H9 (cell line): ENCODE measurements around the gene TNIP1. TPM values are rescaled to one million over a fixed set of nuclear protein-coding genes. Genes with fewer than 3 reads are reported as not detected.

Experiments
- DNase-seq: peaks from one replicate; pipeline ENCODE4 v3.0.0-alpha.2; 2017
- H2AFZ ChIP-seq: one replicate; pipeline ENCODE4 v1.6.1; 2013; ENCODE audit warnings: mild to moderate bottlenecking, low read length, control low read depth, moderate library complexity
- H2AK5ac ChIP-seq: 2 replicates; pipeline ENCODE4 v1.6.1; 2013; ENCODE audit warnings: low read length, control low read depth, mixed read lengths; ENCODE audit not compliant: insufficient read length
- H2BK120ac ChIP-seq: one replicate; pipeline ENCODE4 v1.6.1; 2013; ENCODE audit warnings: low read depth, mild to moderate bottlenecking, low read length, control low read depth, inconsistent platforms; ENCODE audit not compliant: poor library complexity, severe bottlenecking
- H2BK12ac ChIP-seq: 2 replicates; pipeline ENCODE4 v1.6.1; 2013; ENCODE audit warnings: low read length, control low read depth, mixed read lengths, low read depth; ENCODE audit not compliant: insufficient read length
- H2BK15ac ChIP-seq: 2 replicates; pipeline ENCODE4 v1.6.1; 2013; ENCODE audit warnings: low read depth, low read length, control low read depth
- H2BK20ac ChIP-seq: one replicate; pipeline ENCODE4 v1.6.1; 2013; ENCODE audit warnings: low read depth, mild to moderate bottlenecking, low read length, control low read depth, inconsistent platforms; ENCODE audit not compliant: poor library complexity, severe bottlenecking
- H2BK5ac ChIP-seq: 2 replicates; pipeline ENCODE4 v1.6.1; 2013; ENCODE audit warnings: low read length, control low read depth, mixed read lengths; ENCODE audit not compliant: insufficient read length
- H3K14ac ChIP-seq: 2 replicates; pipeline ENCODE4 v1.6.1; 2013; ENCODE audit warnings: low read length, control low read depth; ENCODE audit not compliant: insufficient read depth
- H3K18ac ChIP-seq: 2 replicates; pipeline ENCODE4 v1.6.1; 2013; ENCODE audit warnings: low read depth, mild to moderate bottlenecking, mixed read lengths, low read length, control low read depth; ENCODE audit not compliant: insufficient read length
- H3K23ac ChIP-seq: 2 replicates; pipeline ENCODE4 v1.6.1; 2013; ENCODE audit warnings: low read length, control low read depth, mixed read lengths, low read depth; ENCODE audit not compliant: insufficient read length
- H3K23me2 ChIP-seq: 2 replicates; pipeline ENCODE4 v1.6.1; 2013; ENCODE audit warnings: low read depth, mild to moderate bottlenecking, mixed read lengths, low read length, control low read depth; ENCODE audit not compliant: insufficient read length, poor library complexity, severe bottlenecking
- H3K27ac ChIP-seq: 2 replicates; pipeline ENCODE4 v1.5.1; 2013; ENCODE audit warnings: low read length, control low read depth, mixed read lengths, low read depth; ENCODE audit not compliant: insufficient read length
- H3K27me3 ChIP-seq: 2 replicates; pipeline ENCODE4 v1.6.1; 2013; ENCODE audit warnings: low read length, control low read depth, inconsistent platforms; ENCODE audit not compliant: insufficient read depth
- H3K4ac ChIP-seq: 2 replicates; pipeline ENCODE4 v1.6.1; 2013; ENCODE audit warnings: low read depth, mild to moderate bottlenecking, control low read depth, inconsistent platforms, low read length, moderate library complexity
- H3K4me1 ChIP-seq: 2 replicates; pipeline ENCODE4 v1.6.1; 2013; ENCODE audit warnings: low read length, control low read depth, inconsistent platforms; ENCODE audit not compliant: insufficient read depth
- H3K4me2 ChIP-seq: 2 replicates; pipeline ENCODE4 v1.6.1; 2013; ENCODE audit warnings: low read length, control low read depth, mixed read lengths; ENCODE audit not compliant: insufficient read length, insufficient read depth
- H3K56ac ChIP-seq: 2 replicates; pipeline ENCODE4 v1.6.1; 2013; ENCODE audit warnings: low read depth, mild to moderate bottlenecking, mixed read lengths, low read length, control low read depth; ENCODE audit not compliant: insufficient read length
- H3K79me1 ChIP-seq: 2 replicates; pipeline ENCODE4 v1.6.1; 2013; ENCODE audit warnings: low read depth, mild to moderate bottlenecking, moderate library complexity, low read length, control low read depth, inconsistent platforms; ENCODE audit not compliant: insufficient read depth, poor library complexity, severe bottlenecking
- H3K79me2 ChIP-seq: 2 replicates; pipeline ENCODE4 v1.6.1; 2013; ENCODE audit warnings: low read length, control low read depth, inconsistent platforms; ENCODE audit not compliant: insufficient read depth
- H3K9ac ChIP-seq: 2 replicates; pipeline ENCODE4 v1.6.1; 2013; ENCODE audit warnings: low read length, control low read depth, mixed read lengths; ENCODE audit not compliant: insufficient read length; ENCODE audit errors: extremely low read depth
- H3K9me3 ChIP-seq: one replicate; pipeline ENCODE4 v1.6.1; 2013; ENCODE audit warnings: low read depth, low read length, inconsistent platforms; ENCODE audit not compliant: control insufficient read depth
- H3T11ph ChIP-seq: one replicate; pipeline ENCODE4 v1.6.1; 2013; ENCODE audit warnings: mild to moderate bottlenecking, low read length, control low read depth, inconsistent platforms
- H4K20me1 ChIP-seq: one replicate; pipeline ENCODE4 v1.6.1; 2013; ENCODE audit not compliant: control insufficient read depth, insufficient read length, insufficient read depth
- H4K5ac ChIP-seq: 2 replicates; pipeline ENCODE4 v1.6.1; 2013; ENCODE audit warnings: low read depth, mild to moderate bottlenecking, mixed read lengths, low read length, control low read depth; ENCODE audit not compliant: insufficient read length
- H4K8ac ChIP-seq: replicated peaks from 2 replicates; pipeline ENCODE4 v1.6.1; 2013; ENCODE audit warnings: low read length, control low read depth, mixed read lengths, low read depth; ENCODE audit not compliant: insufficient read length
- H4K91ac ChIP-seq: 2 replicates; pipeline ENCODE4 v1.6.1; 2013; ENCODE audit warnings: low read depth, mild to moderate bottlenecking, moderate library complexity, mixed read lengths, low read length, control low read depth; ENCODE audit not compliant: insufficient read length
- H3K27ac Mint-ChIP-seq, 3 experiments: 2 replicates in 2 of 3; 3 replicates in 1 of 3; pipeline ENCODE4 v1.8.0; 2020 to 2021; ENCODE audit warnings: mixed read lengths in 3 of 3, mild to moderate bottlenecking in 1 of 3, moderate library complexity in 1 of 3
- H3K27me3 Mint-ChIP-seq: 2 replicates; pipeline ENCODE4 v1.8.0; 2021; ENCODE audit warnings: low read depth, mild to moderate bottlenecking, moderate library complexity, mixed read lengths
- H3K36me3 Mint-ChIP-seq, 3 experiments: 2 replicates in 2 of 3; 3 replicates in 1 of 3; pipeline ENCODE4 v1.8.0; 2020 to 2021; ENCODE audit warnings: low read depth in 3 of 3, mixed read lengths in 3 of 3; ENCODE audit not compliant: insufficient read depth in 1 of 3
- H3K4me1 Mint-ChIP-seq, 2 experiments: 2 replicates each; pipeline ENCODE4 v1.8.0; 2020; ENCODE audit warnings: mixed read lengths in 2 of 2
- H3K4me3 Mint-ChIP-seq, 2 experiments: 2 replicates in 1 of 2; 3 replicates in 1 of 2; pipeline ENCODE4 v1.8.0; 2020 to 2021; ENCODE audit warnings: mild to moderate bottlenecking in 2 of 2, mixed read lengths in 2 of 2, moderate library complexity in 1 of 2
- H3K9me3 Mint-ChIP-seq, 2 experiments: 2 replicates in 1 of 2; 3 replicates in 1 of 2; pipeline ENCODE4 v1.8.0; 2020; ENCODE audit warnings: mild to moderate bottlenecking in 2 of 2, mixed read lengths in 2 of 2, moderate library complexity in 1 of 2
- CTCF ChIP-seq: fragments of 200-600 bp; sonication (generic); conservative IDR thresholded peaks from 3 replicates; pipeline ENCODE4 v1.8.0; 2021; ENCODE audit warnings: antibody characterized with exemption, mild to moderate bottlenecking
- whole genome bisulfite sequencing: extraction: QIAGEN DNeasy Blood & Tissue Kit; methylation state at CpG from one replicate; pipeline ENCODE4 v1.1.7; 2013; ENCODE audit warnings: missing lambda C conversion rate, low lambda C conversion rate, mixed read lengths; ENCODE audit not compliant: insufficient read length; ENCODE audit errors: extremely low coverage; 5-methylcytosine and 5-hydroxymethylcytosine counted together
- total RNA-seq: library from RNA; stranded (reverse); gene quantifications from 2 replicates; pipeline ENCODE4 v1.2.1, GENCODE V29; 2021

Gene TNIP1
- total RNA-seq, 1 experiment from 2014 or later: 40.8 TPM

- no peaks in the 10 kb centered on the region for H3K27me3 ChIP-seq
- no peak for DNase-seq
- Mint-ChIP-seq H3K4me1 (no peaks in the 10 kb centered on the region), H3K4me3 (no peak overlapping the region), H3K36me3 (peaks cover 0 to 2% (median 2%) of the 10 kb centered on the region in 3 experiments; a peak in 4 of 7 replicates), H3K27me3 (peaks cover 4% of the 10 kb centered on the region), H3K27ac (no peak overlapping the region), H3K9me3 (peaks cover 11 to 44% of the 10 kb centered on the region in 2 experiments)
- no peak overlapping the region for H3K14ac ChIP-seq
- H3K56ac ChIP-seq: no peak overlapping the region
- H3K4me2 ChIP-seq: no peak overlapping the region
- TF ChIP-seq CTCF: no peak
- no peaks in the 10 kb centered on the region for H3K4me1 ChIP-seq
- H3K79me1 ChIP-seq: no peaks in the 10 kb centered on the region
- WGBS: no CpG with 5 or more reads among the region's 1 CpG
- H3K23me2 ChIP-seq: no peaks in the 10 kb centered on the region
- no peak overlapping the region for H2AFZ ChIP-seq
- H4K20me1 ChIP-seq: no peaks in the 10 kb centered on the region
- H3K9ac ChIP-seq: no peak overlapping the region
- H3K79me2 ChIP-seq: no peaks in the 10 kb centered on the region
- no peak overlapping the region for H4K8ac ChIP-seq
- H2BK20ac ChIP-seq: no peak overlapping the region
- H3K18ac ChIP-seq: no peak overlapping the region
- H2AK5ac ChIP-seq: no peak overlapping the region
- H3T11ph ChIP-seq: no peak overlapping the region
- no peak overlapping the region for H4K91ac ChIP-seq
- H3K27ac ChIP-seq: no peak overlapping the region
- H2BK120ac ChIP-seq: no peak overlapping the region
- H3K4ac ChIP-seq: no peak overlapping the region
- H2BK5ac ChIP-seq: no peak overlapping the region
- H2BK15ac ChIP-seq: no peak overlapping the region
- H3K9me3 ChIP-seq: no peaks in the 10 kb centered on the region
- H3K23ac ChIP-seq: no peak overlapping the region
- H4K5ac ChIP-seq: no peak overlapping the region
- no peak overlapping the region for H2BK12ac ChIP-seq
These were observed 86.9 kb downstream of the TNIP1 start for GRCh38 chr5:150993826-150994412.
